IMR-90 (cell line): Measurements from ENCODE around the gene DIAPH2.

ENCODE experiments used
- BHLHE40 ChIP-seq: fragments of 150-350 bp; IDR thresholded peaks from 2 replicates; pipeline ENCODE4 v1.6.1; 2016; ENCODE audit warnings: mild to moderate bottlenecking, low read depth, low read length
- CEBPB ChIP-seq: IDR thresholded peaks from 2 replicates; pipeline ENCODE4 v1.6.1; 2012; ENCODE audit warnings: low read depth, low read length, improper control_type of control experiment
- CHD1 ChIP-seq: IDR thresholded peaks from 2 replicates; pipeline ENCODE4 v1.6.1; 2012; ENCODE audit warnings: low read depth, low read length, improper control_type of control experiment
- CTCF ChIP-seq: conservative IDR thresholded peaks from 2 replicates; pipeline ENCODE4 v1.5.1; 2012; ENCODE audit warnings: mild to moderate bottlenecking, low read depth, low read length, improper control_type of control experiment
- FOS ChIP-seq: fragments of 150-350 bp; IDR thresholded peaks from 2 replicates; pipeline ENCODE4 v1.6.1; 2016; ENCODE audit warnings: low read depth, low read length
- MAFK ChIP-seq: IDR thresholded peaks from 2 replicates; pipeline ENCODE4 v1.6.1; 2012; ENCODE audit warnings: low read depth, low read length, improper control_type of control experiment
- MXI1 ChIP-seq: IDR thresholded peaks from 2 replicates; pipeline ENCODE4 v1.6.1; 2012; ENCODE audit warnings: low read depth, mild to moderate bottlenecking, low read length, moderate library complexity, borderline replicate concordance
- POLR2A ChIP-seq: IDR thresholded peaks from 2 replicates; pipeline ENCODE4 v1.6.1; 2012; ENCODE audit warnings: mild to moderate bottlenecking, low read depth, low read length
- RAD21 ChIP-seq: IDR thresholded peaks from 2 replicates; pipeline ENCODE4 v1.6.1; 2012; ENCODE audit warnings: low read length, improper control_type of control experiment
- SMC3 ChIP-seq: fragments of 150-350 bp; IDR thresholded peaks from 2 replicates; pipeline ENCODE4 v1.6.1; 2016; ENCODE audit warnings: low read depth, mild to moderate bottlenecking, antibody characterized with exemption, low read length, moderate library complexity
- USF2 ChIP-seq: fragments of 150-350 bp; IDR thresholded peaks from 2 replicates; pipeline ENCODE4 v1.6.1; 2017; ENCODE audit warnings: mild to moderate bottlenecking, antibody characterized with exemption, low read length, low read depth

GRCh38 chrX:96710031-96710430 lies 25.4 kb downstream of the DIAPH2 start:
- TF ChIP-seq CTCF (no peak), CEBPB (no peak), SMC3 (no peak), RAD21 (no peak), USF2 (no peak), BHLHE40 (no peak), MXI1 (no peak), FOS (no peak), POLR2A (no peak), CHD1 (no peak), MAFK (no peak)
